ENCODE data around the gene MTHFD1L.

The MTHFD1L gene

DNA sequence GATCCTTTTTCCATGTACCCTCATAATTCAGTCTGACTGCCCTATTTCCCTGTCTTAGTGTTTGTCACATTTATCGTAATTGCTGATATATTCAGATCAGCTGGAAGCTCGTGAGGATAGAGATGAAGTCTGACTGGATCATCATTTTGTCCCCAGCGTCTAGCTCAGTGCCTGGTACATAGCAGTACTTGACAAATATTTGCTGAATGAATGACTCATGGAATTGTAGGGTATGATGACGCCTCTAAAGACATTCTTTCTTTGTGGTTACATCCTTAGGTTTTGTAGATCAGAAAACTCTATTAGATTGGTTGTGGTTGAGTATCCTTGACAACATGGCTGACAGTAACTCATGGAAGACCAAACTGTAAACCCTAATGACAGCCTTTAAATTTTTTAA lies 68.9 kb downstream of the MTHFD1L start:
- no peak for DNase-seq (ENCODE audit: low spot score)

DNA sequence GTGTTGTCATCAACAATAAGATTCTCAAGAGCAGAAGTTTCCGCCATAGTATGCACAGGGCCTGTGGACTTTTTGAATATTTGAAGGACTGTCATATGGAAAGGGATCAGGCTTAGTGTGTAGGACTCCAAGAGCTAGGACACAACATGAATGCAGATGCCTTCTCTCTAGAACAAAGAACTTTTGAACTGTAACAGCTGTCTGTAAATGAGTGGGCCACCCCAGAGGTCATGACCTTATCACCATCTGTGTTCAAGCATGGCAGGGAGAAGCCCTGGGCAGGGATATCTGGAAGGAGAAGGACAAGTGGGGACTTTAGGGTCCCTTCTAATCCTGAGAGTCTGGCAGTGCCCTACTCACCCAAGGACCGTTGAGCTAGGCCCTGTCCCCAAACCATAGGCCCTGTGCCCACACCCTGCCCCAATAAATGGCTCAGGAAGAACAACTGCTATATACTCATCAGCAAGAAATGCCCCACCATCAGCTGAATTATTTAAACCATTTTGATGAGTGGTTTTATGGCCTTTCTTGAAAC lies 70.6 kb downstream of the MTHFD1L start:
- DNase-seq (ENCODE audit: low spot score): no peak

DNA sequence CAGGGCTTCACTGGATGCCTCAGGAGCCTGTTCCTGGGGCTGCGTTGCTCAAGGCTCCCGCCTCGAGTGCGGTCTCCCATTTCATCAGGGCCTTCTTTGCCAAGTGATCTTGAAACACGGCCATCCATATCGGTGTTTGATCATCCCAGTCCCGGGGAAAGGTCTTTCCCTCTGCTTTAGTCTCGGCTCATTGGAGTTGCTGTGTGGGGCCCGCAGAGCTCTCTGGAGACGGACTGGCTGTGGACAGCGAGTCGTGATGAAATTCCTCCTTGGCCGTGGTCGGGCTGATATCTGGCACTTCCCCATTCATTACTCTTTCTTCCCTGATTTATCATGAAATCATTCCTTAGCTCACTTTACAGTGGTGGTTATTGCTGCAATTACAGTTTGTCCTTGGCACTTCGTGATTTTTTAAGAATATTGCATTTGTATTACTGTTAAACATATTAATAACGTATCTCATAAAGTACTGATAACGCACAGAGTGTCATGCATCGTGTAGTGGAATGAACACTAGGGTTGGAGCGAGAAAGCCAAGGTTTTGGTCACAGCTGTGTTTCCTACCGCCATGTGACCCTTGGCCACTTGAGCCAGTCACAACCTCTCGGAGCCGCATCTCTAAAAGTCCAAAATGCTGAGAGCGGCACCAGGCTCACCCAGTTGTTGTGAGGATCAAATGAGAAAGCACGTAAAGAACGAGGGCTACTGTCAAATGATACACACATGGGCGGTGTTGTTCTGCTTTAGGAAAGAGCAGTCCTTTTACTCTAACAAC lies 71.8 kb downstream of the MTHFD1L start:
- no peak for DNase-seq (ENCODE audit: low spot score)

DNA sequence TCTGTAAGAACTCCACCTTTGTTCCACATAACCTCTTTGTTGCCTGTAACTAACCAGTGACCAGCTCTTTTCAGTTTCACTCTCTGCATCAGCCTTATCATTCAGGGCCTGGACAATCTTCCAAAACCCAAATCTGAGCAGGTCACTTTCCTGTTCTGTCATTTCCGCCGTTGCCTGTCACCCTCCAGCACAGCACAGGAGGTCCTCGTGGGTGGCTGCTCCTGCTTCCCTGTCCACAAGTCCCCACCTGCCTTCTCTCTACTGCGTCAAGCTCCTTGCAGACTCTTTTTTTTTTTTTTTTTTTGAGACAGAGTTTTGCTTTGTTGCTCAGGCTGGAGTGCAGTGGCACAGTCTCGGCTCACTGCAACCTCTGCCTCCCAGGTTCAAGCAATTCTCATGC lies 73.9 kb downstream of the MTHFD1L start:
- no peak for DNase-seq (ENCODE audit: low spot score)

DNA sequence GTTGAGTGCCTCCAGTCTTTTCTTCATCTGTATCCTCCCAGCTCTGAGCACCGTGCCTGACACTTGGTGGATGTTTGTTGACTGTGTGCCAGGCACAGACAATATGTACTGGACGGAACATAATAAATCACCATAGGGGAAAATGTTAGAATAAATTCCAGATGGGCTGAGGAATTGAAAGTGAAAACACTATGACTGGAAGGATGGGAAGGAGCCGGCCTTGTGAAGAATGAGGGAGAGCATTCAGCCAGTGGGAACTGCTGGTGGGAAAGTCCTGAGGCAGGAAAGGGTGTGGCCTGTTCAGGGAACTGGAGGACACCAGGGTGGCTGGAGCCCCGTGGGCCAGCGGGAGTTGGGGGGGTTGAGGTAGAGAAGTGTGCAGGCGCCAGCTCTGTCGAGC lies 75.4 kb downstream of the MTHFD1L start:
- no peak for DNase-seq (ENCODE audit: low spot score)

DNA sequence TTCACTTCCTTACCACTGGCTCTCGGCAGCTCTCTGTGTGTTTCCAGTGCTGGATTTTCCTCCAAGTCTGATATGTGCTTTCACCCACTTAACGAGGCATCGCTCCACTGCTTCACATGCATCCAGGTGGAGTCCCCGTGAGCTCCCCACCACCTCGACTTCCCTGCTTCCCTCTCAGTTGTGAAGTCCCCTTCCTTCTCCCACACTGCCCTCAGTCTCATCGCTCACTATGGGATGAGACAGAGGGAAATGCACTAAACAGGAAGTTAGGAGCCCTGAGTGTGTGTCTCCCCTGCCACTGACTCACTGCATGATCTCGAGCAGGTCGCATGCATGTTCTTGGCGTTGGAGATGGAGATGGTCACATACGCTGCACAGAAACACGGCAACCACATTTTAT lies 84.0 kb downstream of the MTHFD1L start:
- no peak for DNase-seq (ENCODE audit: low spot score)

DNA sequence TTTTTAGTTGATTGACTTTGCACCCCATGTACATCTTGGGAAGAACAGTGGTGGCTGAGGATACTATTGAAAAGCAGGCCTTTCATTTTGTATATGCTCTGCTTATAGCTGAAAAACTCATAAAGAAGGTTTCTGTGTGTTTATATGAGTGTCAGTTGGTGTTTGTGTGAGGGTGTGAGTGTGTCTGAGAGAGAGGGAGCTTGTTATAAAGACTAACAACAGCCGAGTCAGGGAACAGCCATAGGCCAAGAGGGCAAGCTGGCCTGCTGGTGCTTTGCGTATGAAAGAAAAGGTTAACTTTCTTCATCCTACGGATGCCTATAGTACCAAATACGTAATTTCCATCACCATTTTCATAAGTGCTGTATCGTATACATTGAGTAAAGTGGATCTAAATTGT lies 88.3 kb downstream of the MTHFD1L start:
- no peak for DNase-seq (ENCODE audit: low spot score)

DNA sequence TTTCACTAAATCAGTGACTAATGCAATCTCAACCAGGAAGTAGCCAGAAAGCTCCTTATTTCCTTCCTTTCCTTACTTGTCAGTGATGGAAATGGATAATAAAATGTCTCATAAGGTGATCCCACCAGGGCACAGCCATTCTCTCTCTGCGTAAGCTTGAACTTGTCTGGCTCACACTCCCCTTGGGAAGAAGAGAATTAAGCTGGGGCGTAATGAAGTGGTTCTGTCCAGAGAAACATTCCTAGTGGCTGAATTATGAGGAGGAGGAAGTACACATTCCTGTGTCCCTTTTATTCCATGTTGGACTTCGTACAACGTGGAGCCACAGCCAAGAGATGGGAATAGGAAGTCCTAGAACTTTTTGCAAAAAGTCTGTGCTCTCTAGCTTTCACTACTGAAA lies 93.7 kb downstream of the MTHFD1L start:
- no peak for DNase-seq (ENCODE audit: low spot score)

DNA sequence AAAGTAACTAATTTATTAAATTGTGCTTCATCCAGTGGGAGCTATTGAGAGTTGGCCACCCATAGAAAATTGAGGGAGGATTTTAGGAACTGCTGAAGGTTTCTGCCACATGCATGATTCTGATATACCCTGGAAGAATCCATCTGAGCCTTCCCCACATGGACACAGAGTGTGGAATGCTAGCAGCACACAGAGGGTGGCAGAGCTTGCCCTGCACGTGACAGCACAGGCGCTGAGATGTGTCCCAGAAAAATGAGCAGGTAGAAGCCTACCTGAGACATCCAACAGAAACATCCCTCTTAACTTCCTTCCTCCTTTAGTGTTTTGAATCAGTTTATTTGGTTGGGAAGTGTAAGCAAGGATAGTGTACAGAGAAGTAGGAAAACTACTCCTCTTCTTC lies 96.9 kb downstream of the MTHFD1L start:
- no peak for DNase-seq (ENCODE audit: low spot score)

DNA sequence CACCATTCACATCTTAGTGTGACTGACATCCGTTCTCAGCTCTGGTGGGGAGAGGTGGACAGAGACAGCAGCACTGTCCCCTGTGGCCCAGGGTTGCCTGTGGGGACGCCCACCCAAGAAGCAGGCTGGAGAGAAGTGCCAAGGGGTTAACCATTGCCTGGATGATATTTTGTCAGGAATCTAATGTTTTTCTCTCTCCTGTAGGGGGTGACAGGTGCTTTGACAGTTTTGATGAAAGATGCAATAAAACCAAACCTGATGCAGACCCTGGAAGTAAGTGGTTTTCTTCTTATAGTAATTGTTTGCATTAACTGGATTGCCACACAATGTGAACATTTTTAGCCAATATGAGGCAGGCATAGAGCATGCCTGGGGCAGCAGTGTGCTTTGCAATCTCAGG lies 99.3 kb downstream of the MTHFD1L start:
- no peak for DNase-seq (ENCODE audit: low spot score)

DNA sequence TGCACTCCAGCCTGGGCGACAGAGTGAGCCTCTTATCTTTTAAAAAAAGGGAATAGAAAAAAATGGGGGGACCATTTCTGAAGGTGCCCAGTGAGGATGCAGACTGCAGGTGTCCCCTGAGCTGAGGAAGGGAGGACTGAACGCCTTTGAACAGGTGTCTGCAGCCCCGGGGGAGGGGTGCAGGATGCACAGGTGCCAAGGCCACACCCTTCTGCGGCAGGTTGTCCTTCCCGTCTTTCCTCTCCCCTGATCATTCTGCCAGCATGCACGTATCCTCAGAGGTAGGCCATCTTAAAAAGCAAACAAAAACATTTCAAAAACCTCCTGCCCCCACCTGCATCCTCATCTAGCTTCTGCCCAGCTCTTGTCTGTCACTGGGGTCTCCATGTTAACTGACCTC lies 101.3 kb downstream of the MTHFD1L start:
- no peak for DNase-seq (ENCODE audit: low spot score)

DNA sequence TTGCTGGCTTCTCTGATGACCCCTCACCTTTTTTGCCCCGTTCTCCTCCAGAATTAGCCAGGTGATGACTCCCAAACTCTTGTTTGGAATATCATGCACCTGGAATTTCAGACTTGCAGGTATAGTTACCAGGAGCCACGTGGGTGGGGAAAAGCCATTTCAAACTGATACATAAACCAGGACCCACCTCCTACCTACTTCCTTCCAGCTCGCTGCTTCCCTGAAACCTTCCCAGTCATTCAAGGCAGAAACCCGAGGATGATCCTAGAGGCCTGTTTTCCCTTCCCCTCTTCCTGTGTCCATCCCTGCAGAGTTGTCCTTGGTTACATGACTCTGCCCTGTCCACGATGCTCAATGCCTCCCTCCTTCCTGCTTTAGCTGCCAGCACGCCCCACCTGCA lies 101.9 kb downstream of the MTHFD1L start:
- DNase-seq (ENCODE audit: low spot score): no peak

DNA sequence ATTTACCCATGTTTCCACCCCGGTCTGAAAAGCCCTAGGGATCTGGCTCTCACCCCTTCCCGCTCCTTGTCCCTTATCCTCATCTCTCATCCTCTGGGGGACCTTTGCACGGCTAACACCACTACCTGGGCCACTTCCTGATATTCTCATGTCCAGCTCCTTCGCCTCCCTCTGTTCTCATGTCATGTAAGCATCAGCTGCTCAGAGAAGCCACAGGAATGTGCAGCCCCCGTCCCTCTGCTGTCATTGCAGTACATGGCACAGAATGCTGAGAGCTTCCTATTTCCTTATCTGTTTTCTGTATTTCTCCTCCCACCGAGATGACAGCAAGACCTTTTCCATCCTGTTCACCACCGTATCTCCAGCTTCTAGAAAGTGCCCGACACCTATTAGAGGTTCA lies 102.4 kb downstream of the MTHFD1L start:
- DNase-seq (ENCODE audit: low spot score): no peak

DNA sequence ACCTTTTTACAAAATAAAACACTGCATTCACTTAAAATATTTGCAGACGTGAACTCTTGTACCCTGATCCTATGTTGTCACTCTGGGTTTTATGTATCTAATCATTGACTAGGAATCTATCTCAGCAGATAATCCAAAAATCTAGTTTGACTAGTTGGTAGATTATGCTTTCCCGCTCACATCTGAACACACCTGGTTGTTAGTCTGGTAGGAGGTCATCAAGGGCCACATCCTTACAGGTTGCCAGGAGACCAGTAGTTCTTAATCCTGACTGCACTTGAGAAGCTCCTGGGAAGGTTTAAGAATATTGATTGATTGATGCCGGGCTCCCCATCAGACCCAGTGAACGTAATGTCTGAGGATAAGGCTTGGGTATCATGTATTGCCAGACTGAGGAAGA lies 104.4 kb downstream of the MTHFD1L start:
- DNase-seq (ENCODE audit: low spot score): no peak

DNA sequence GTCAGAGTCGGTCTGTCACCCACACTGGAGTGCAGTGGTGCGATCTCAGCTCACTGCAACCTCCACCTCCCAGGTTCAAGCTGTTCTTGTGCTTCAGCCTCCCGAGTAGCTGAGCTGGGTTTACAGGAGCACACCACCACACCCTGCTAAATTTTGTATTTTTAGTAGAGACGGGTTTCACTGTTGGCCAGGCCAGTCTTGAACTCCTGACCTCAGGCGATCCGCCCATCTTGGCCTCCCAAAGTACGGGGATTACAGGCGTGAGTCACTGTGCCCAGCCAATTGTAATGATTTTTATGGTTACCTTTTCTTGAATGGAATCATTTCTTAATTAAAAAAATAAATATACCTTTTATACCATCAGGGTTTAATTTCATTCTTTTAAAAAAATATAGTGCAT lies 105.7 kb downstream of the MTHFD1L start:
- no peak for DNase-seq (ENCODE audit: low spot score)

DNA sequence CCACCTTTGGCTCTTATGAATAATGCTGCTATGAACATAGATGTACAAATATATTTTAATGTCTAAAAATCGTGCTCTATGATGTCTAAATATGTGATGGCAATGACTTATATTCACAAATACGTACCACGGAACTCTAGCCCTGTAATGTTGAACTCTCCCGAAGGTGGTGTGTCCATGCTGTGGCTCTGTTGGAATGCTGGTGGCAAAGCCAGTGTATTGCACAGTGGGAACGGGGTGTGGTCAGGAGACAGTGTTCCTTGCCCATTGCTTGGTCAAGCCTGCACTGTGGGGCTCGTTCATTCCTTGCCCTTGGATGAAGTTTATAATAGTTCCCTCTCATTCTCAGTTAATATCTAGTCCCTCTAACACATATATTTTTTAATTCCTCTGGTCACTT lies 109.6 kb downstream of the MTHFD1L start:
- no peak for DNase-seq (ENCODE audit: low spot score)

DNA sequence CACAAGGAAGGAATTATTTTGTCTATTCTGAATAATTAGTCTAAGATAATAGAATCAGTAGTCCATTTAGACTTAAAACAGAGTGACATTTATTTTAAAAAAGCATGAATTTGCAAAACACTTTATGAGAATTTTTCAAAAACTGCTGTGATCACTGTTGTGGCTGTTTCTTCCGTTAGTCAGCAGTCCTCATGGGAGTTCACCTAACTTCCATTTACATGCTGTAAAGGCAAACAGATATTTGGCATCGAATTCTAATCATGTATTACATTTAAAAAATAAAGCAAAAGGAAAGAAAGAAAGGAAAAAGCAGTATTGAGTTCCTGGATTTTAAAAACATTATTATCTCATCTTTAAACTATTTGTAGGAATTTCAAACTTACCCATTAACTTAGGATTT lies 111.8 kb downstream of the MTHFD1L start:
- DNase-seq (ENCODE audit: low spot score): no peak

DNA sequence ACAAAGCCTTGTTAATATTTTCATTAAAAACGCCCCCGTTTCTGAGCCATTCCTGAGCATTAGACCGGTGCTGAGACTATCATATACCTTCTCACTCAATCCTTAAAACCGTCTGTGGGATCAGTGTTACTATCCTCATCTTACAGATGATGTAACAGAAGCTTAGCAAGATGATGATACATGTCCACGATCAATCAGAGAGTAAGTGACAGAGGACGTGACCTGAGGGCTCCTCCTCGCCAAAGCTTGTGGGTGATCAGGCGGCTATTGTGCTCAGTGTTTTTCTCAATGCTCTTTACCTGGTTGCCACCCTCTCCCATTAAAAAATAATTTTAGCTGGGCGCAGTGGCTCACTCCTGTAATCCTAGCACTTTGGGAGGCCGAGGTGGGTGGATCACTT lies 113.1 kb downstream of the MTHFD1L start:
- no peak for DNase-seq (ENCODE audit: low spot score)

DNA sequence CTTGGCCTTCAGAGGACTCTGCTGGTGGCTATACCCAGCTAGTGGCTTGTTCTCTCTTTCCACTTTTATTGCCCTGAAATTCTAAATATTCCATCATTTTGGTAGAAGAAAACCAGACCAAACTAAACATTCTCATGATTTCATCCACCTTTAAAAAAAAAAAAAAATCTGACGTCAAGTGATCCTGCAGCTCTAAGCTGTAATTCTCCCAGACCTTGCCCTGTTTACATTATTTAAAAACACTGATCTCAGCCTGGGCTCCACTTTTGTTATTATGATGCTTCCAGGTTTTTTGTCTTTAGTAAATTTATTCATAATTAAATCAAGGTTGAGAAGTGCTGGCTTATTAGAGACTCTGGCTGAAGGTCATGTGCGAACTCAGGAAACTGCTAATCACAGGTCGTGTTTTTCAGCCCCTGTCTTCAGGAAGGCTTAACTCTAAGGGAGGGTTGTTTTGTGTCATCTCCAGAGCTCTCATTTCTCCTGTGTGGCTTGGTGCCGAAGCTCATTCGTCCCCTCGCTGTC lies 114.4 kb downstream of the MTHFD1L start:
- no peak for DNase-seq (ENCODE audit: low spot score)

DNA sequence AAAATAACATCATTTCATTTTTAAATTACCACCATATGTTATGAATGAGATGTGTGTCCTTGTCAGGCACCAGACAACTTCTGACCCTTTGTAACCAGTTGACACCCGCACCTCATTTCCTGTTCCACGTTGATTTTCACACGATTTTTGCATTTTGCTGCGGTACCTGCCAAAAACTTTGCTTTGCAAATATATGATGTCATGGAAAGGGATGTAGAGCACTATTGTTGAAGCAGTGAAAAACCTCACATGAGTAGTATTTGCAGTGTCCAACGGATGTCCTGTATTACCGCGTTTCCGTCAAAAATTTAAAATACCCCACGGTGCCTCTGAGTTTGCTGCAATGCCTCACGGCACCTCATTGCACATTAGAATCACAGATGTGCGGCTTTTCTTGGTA lies 115.6 kb downstream of the MTHFD1L start:
- DNase-seq (ENCODE audit: low spot score): no peak

DNA sequence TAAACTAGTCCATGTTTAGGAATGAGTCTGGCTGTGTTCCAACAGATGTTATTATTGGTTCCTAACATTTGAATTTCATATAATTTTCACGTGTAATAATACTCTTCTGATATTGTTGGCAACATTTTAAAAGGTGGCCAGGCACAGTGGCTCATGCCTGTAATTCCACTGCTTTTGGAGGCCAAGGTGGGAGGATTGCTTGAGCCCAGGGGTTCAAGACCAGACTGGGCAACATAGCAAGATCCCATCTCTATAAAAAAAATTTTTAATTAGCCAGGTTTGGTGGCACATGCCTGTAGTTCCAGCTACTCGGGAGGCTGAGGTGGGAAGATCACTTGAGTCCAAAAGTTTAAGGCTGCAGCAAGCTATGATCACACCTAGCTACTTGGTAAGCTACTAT lies 116.2 kb downstream of the MTHFD1L start:
- no peak for DNase-seq (ENCODE audit: low spot score)

DNA sequence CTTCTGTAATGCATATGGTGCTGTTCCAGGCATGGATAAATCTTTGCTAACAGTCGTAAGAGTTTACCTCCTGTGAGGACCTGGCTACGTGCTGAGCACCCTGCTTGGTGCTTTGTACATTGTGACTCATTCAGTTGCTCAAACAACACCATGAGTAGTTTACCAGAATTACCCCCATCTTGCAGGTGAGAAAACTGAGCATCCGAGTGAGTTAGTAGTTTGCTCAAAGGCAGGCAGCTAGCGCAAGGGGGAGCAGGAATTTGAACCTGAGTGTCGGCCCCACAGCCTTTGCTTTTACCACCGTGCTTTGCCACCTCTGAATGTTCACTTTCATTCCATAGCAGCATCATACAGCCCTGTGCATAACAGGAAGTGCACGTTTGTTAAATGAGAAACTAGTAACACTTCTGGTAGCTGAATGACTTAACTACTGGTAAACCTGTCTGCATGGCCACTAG lies 121.9 kb downstream of the MTHFD1L start:
- no peak for DNase-seq (ENCODE audit: low spot score)

DNA sequence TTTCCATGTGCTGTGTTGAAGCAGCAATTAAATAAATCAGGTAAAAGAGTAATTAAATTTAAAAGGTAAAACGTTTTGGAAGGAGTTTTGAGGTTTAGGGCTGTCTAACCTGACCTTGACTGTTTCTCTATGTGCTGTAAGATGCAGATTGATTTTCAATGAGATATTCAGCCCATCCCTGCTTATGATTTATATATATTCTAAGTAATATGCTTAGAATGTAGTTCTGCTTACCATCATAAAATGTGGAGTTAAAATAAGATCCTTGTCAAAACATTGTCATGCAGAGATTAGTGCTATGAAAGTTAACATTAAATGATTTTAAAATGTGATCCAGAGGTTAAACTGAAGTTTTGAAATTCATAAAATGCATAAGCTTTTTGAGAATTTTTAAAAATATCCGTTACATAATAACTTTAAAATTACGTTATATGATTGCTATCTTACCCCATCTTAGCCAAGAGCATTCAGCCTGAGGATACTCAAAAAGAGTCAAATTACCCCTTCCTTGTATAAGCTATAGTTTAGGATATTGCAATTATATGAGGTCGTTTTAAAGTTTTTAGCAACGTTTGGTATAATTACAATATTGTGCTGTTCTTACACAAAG lies 122.5 kb downstream of the MTHFD1L start:
- no peak for DNase-seq (ENCODE audit: low spot score)

DNA sequence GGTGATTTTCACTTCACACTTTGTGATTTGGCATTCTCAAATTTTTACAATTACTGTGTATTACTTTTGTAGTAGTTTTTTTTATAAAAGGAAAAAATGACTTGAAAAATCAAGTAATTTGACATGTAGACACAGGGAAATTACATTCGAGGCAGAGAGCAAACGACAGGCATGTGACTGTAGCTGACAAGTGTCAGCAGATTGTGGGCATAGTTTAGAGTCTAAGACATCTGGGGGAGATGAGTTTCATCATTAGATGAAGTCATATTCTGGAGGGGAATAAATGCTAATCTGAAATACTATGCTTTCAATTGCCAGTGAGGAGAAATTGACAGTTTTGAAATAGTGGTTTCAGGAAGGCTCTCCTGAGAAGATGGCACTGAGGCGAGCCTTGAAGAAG lies 126.0 kb downstream of the MTHFD1L start:
- DNase-seq (ENCODE audit: low spot score): no peak

Data from ecto neural progenitor cell (in vitro differentiated cells).